KBM-7 (cell line): ENCODE data around the gene GJB1.

Source experiments
- DNase-seq: peaks from one replicate; pipeline ENCODE4 v3.0.0-alpha.2; 2015
- in situ Hi-C: fragments of 300-500 bp; cut with MboI; formaldehyde crosslinking; loops from 2 replicates; pipeline ENCODE4 v1.14.3; 2020; ENCODE audit warnings: low sequenced_read_pairs, low pct_unique_long_range_greater_than_20kb, mixed read lengths

The GJB1 gene

GRCh38 chrX:71214152-71214551 is 8.9 kb upstream of the GJB1 start:
- no peak for DNase-seq
- in situ Hi-C loops = no loop called here

- no peak for DNase-seq
- in situ Hi-C loops = no loop called here
These were observed 8.3 kb upstream of the GJB1 start for GRCh38 chrX:71214604-71215337.

- in situ Hi-C loops = no loop called here
- no peak for DNase-seq
These were observed 7.6 kb upstream of the GJB1 start for GRCh38 chrX:71215338-71215912.

GRCh38 chrX:71216485-71216884 is 6.5 kb upstream of the GJB1 start:
- peak; percentile 38 for DNase-seq
- in situ Hi-C loops = no loop called here

GRCh38 chrX:71217298-71217697 is 5.7 kb upstream of the GJB1 start:
- in situ Hi-C loops = no loop called here
- DNase-seq = no peak

- DNase-seq = no peak
- in situ Hi-C loops = no loop called here
These were observed 1.9 kb upstream of the GJB1 start for GRCh38 chrX:71221145-71221544.

GRCh38 chrX:71224098-71224708 is 1.2 kb downstream of the GJB1 start:
- DNase-seq = no peak
- in situ Hi-C loops = no loop called here

- peak; percentile 32 for DNase-seq
- in situ Hi-C loops = no loop called here
These were observed 2.0 kb downstream of the GJB1 start for GRCh38 chrX:71225009-71225408.

- peak; percentile 32 for DNase-seq
- in situ Hi-C loops = no loop called here
These were observed 2.7 kb downstream of the GJB1 start for GRCh38 chrX:71225676-71226075.

- in situ Hi-C loops = no loop called here
- peak; percentile 13 for DNase-seq
These were observed 4.5 kb downstream of the GJB1 start for GRCh38 chrX:71227370-71228062.

- no peak for DNase-seq
- in situ Hi-C loops = no loop called here
These were observed 5.1 kb downstream of the GJB1 start for GRCh38 chrX:71228063-71228642.

- DNase-seq = no peak
- in situ Hi-C loops = no loop called here
These were observed 12.5 kb downstream of the GJB1 start for GRCh38 chrX:71235482-71235881.

- peak; percentile 34 for DNase-seq
- in situ Hi-C loops = no loop called here
These were observed 13.8 kb downstream of the GJB1 start for GRCh38 chrX:71236836-71237235.

- in situ Hi-C loops = no loop called here
- no peak for DNase-seq
These were observed 16.8 kb downstream of the GJB1 start for GRCh38 chrX:71239781-71240180.

- in situ Hi-C loops = no loop called here
- no peak for DNase-seq
These were observed 18.3 kb downstream of the GJB1 start for GRCh38 chrX:71241301-71241700.

GRCh38 chrX:71244359-71245128 is 21.5 kb downstream of the GJB1 start:
- in situ Hi-C loops = no loop called here
- no peak for DNase-seq

GRCh38 chrX:71245159-71245558 is 22.1 kb downstream of the GJB1 start:
- in situ Hi-C loops = no loop called here
- DNase-seq = no peak

GRCh38 chrX:71250841-71251240 is 27.8 kb downstream of the GJB1 start:
- no peak for DNase-seq
- in situ Hi-C loops = no loop called here

GRCh38 chrX:71251466-71251973 is 28.5 kb downstream of the GJB1 start:
- in situ Hi-C loops = no loop called here

More at GRCh38 chrX:71251466-71251973, 28.5 kb downstream of the GJB1 start:
- peak; percentile 49 for DNase-seq
